B cell (primary cell): Measurements from ENCODE around the gene TMEM120A. TPM values are rescaled to one million over a fixed set of nuclear protein-coding genes. Genes with fewer than 3 reads are reported as not detected.
"Not testable (repeated sequence)": the region's sequence is repeated elsewhere in the genome, so short reads cannot be mapped to it uniquely, and the experiment has no call there.

Experiments used
- ATAC-seq: fragments of 200-7000 bp; cut with Tn5 transposase; one replicate; pipeline ENCODE4 v1.10.0; 2021; ENCODE audit warnings: low read depth, mild to moderate bottlenecking, moderate number of reproducible peaks, moderate library complexity
- CTCF ChIA-PET: fragments of 350-600 bp; sonication (Branson Sonifier 250); formaldehyde crosslinking; loops from one replicate; lab custom pipeline; 2021; ENCODE audit warnings: antibody characterized with exemption, inconsistent platforms; lab: Charles Lee
- POLR2A ChIA-PET: fragments of 350-600 bp; sonication (Branson Sonifier 250); formaldehyde crosslinking; loops from one replicate; lab custom pipeline; 2021; ENCODE audit warnings: antibody characterized with exemption; lab: Charles Lee
- DNase-seq: peaks from one replicate; pipeline ENCODE4 v3.0.0; 2013
- H2AFZ ChIP-seq: 2 replicates; pipeline ENCODE4 v1.6.1; 2012; ENCODE audit warnings: mild to moderate bottlenecking, low read depth, low read length; ENCODE audit not compliant: insufficient read depth, poor library complexity, severe bottlenecking
- H3K27ac ChIP-seq, 2 donors: 1 replicate in 1 of 2; 2 replicates in 1 of 2; pipeline ENCODE4 v1.5.1; 2012 to 2013; ENCODE audit warnings: low read length in 2 of 2, mild to moderate bottlenecking in 2 of 2, moderate library complexity in 1 of 2
- H3K27me3 ChIP-seq, 4 experiments: fragments of 200-600 bp in 1 of 4; sonication (generic) in 1 of 4; replicated peaks in 1 of 4; 1 replicate in 2 of 4; 2 replicates in 2 of 4; pipeline versions ENCODE4 v1.6.1 to v1.7.0; 2013 to 2016; ENCODE audit warnings: low read length in 3 of 4, mild to moderate bottlenecking in 2 of 4, mixed read lengths in 1 of 4, moderate library complexity in 1 of 4; ENCODE audit not compliant: insufficient read depth in 4 of 4, control insufficient read depth in 3 of 4; ENCODE audit errors: control extremely low read depth in 1 of 4
- H3K36me3 ChIP-seq, 2 experiments: replicated peaks in 1 of 2; 1 replicate in 1 of 2; 2 replicates in 1 of 2; pipeline versions ENCODE4 v1.6.1 to v1.7.1; 2013; ENCODE audit warnings: low read length in 1 of 2; ENCODE audit not compliant: insufficient read depth in 2 of 2, control insufficient read depth in 1 of 2; ENCODE audit errors: control extremely low read depth in 1 of 2, extremely low read depth in 1 of 2
- H3K4me1 ChIP-seq, 2 donors: fragments of 200-600 bp in 1 of 2; sonication (generic) in 1 of 2; 1 replicate in 1 of 2; 2 replicates in 1 of 2; pipeline versions ENCODE4 v1.5.1 to v1.6.1; 2013 to 2017; ENCODE audit warnings: low read length in 2 of 2; ENCODE audit not compliant: control insufficient read depth in 2 of 2, insufficient read depth in 2 of 2
- H3K4me2 ChIP-seq: replicated peaks from 2 replicates; pipeline ENCODE3; 2012; ENCODE audit warnings: mild to moderate bottlenecking, low read depth, low read length; ENCODE audit not compliant: poor library complexity, severe bottlenecking
- H3K4me3 ChIP-seq, 5 experiments: fragments of 200-600 bp in 1 of 5; sonication (generic) in 1 of 5; 1 replicate in 3 of 5; 2 replicates in 2 of 5; pipeline versions ENCODE4 v1.5.1 to v1.7.0; 2011 to 2016; ENCODE audit warnings: low read length in 4 of 5, mild to moderate bottlenecking in 4 of 5, low read depth in 2 of 5, control low read depth in 1 of 5, moderate library complexity in 1 of 5; ENCODE audit not compliant: insufficient read depth in 1 of 5; ENCODE audit errors: control extremely low read depth in 1 of 5, extremely low read depth in 1 of 5
- H3K79me2 ChIP-seq: fragments of 200-600 bp; sonication (generic); one replicate; pipeline ENCODE4 v1.6.0; 2016; ENCODE audit warnings: low read length; ENCODE audit not compliant: control insufficient read depth, insufficient read depth
- H3K9ac ChIP-seq: fragments of 200-600 bp; sonication (generic); 2 replicates; pipeline ENCODE4 v1.6.1; 2017; ENCODE audit warnings: mild to moderate bottlenecking, low read length, moderate library complexity
- H3K9me3 ChIP-seq, 3 donors: one replicate each; pipeline versions ENCODE4 v1.6.1 to v1.7.1; 2013; ENCODE audit warnings: low read length in 2 of 3; ENCODE audit not compliant: control insufficient read depth in 2 of 3, insufficient read depth in 1 of 3; ENCODE audit errors: control extremely low read depth in 1 of 3
- H4K20me1 ChIP-seq: 2 replicates; pipeline ENCODE4 v1.6.0; 2012; ENCODE audit warnings: mild to moderate bottlenecking, low read length; ENCODE audit not compliant: insufficient read depth, control insufficient read depth, poor library complexity, severe bottlenecking
- H3K27ac Mint-ChIP-seq: one replicate; pipeline ENCODE4 v1.8.0; 2021; ENCODE audit warnings: mixed read lengths
- H3K27me3 Mint-ChIP-seq: one replicate; pipeline ENCODE4 v1.8.0; 2021; ENCODE audit warnings: mixed read lengths
- H3K4me1 Mint-ChIP-seq: one replicate; pipeline ENCODE4 v1.8.0; 2021; ENCODE audit warnings: mixed read lengths
- H3K4me3 Mint-ChIP-seq: one replicate; pipeline ENCODE4 v1.8.0; 2021; ENCODE audit warnings: mixed read lengths
- H3K9me3 Mint-ChIP-seq: one replicate; pipeline ENCODE4 v1.8.0; 2022; ENCODE audit warnings: mixed read lengths; ENCODE audit not compliant: insufficient read depth
- CTCF ChIP-seq: fragments of 200-600 bp; IDR thresholded peaks from one replicate; pipeline ENCODE4 v1.8.0; 2022; ENCODE audit warnings: antibody characterized with exemption, mild to moderate bottlenecking
- EZH2 ChIP-seq: IDR thresholded peaks from 2 replicates; pipeline ENCODE4 v1.6.1; 2012; ENCODE audit warnings: borderline replicate concordance, low read depth, mild to moderate bottlenecking, moderate library complexity, low read length; ENCODE audit not compliant: insufficient read depth, poor library complexity, severe bottlenecking
- WGBS: methylation state at CpG from one replicate; pipeline ENCODE4 v1.1.5; 2013; ENCODE audit warnings: missing lambda C conversion rate; ENCODE audit not compliant: insufficient coverage; 5-methylcytosine and 5-hydroxymethylcytosine counted together
- intact Hi-C: fragments of 100-400 bp; cut with micrococcal nuclease; formaldehyde crosslinking; loops from one replicate; pipeline ENCODE4 v1.10.0; 2022
- polyA plus RNA-seq: library from polyadenylated mRNA; depleted of rRNA; stranded (reverse); fragments of >200 nt; gene quantifications from 2 replicates; pipeline ENCODE4 v1.2.3, GENCODE V29; 2012
- total RNA-seq, 2 donors: library from RNA; stranded (reverse); fragments of 120-200 nt in 1 of 2; gene quantifications; 1 replicate in 1 of 2; 2 replicates in 1 of 2; pipeline versions ENCODE4 v1.2.3 to v1.2.4, GENCODE V29; 2013 to 2022

Gene TMEM120A
- total and polyA plus RNA-seq, 2 donors (not counting 1 experiment from before 2014, with no cell fraction given), result 39.0 to 49.3 TPM

DNA sequence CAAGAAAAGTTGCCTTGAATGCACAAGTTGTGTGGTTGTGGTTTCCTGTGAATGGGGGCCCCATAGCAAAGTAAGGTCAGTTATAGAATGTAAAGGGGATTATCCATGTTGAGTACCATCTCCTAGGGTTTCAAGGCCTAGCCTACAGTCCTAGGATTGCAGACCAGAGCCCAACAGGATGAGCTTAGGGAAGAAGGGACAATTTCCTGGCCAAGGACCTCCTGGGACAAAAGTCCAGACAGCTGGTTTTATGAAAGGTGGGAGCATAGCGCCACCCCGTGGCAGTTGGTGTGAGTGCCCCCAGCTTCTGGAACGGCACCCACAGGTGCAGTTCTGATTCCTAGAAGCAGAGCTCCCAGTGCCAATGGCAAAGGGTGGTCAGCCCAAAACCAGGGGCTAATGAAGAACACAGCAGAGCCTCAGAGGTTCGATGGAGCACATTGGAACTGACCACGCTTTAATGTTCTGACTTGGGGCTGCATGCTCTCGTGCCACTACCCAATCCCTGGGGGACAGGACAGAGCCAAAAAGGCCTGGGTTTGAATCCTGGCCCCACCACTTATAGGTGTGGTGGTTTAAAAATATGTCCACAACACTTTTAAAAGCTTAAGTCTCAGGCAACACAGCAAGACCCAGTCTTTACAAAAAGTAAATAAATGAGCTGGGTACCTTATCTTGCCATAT is 25.8 kb upstream of the TMEM120A start:
- no peaks in the 10 kb centered on the region for H3K9me3 Mint-ChIP-seq
- DNase-seq (peak; percentile 72), ATAC-seq (peak; percentile 54)
- no peak overlapping the region for H2AFZ ChIP-seq
- no peak overlapping the region for H3K4me3 ChIP-seq
- no peak overlapping the region for H3K4me3 Mint-ChIP-seq
- peaks cover 3 to 6% of the 10 kb centered on the region in 2 donors for H3K4me1 ChIP-seq
- POLR2A ChIA-PET, result no interaction called here
- H3K27ac Mint-ChIP-seq, result no peak overlapping the region
- TF ChIP-seq CTCF, result peak; percentile 76
- TF ChIP-seq EZH2, result no peak
- H3K36me3 ChIP-seq, result peaks cover 0 to 18% of the 10 kb centered on the region in 2 experiments
- 44% methylated on average over 5 of the region's 6 CpGs for WGBS
- CTCF ChIA-PET, result interaction anchor here (0.6 to 5.3 kb wide), 22 partner anchors 9 to 258 kb away, joined by 3 to 83 read pairs (median 4); partner anchors contain the start of genes MDH2, POR and STYXL1
- H3K9ac ChIP-seq, result no peak overlapping the region
- no peaks in the 10 kb centered on the region for H3K27me3 Mint-ChIP-seq
- no peaks in the 10 kb centered on the region for H4K20me1 ChIP-seq
- intact Hi-C loops, result no loop called here
- no peaks in the 10 kb centered on the region for H3K9me3 ChIP-seq
- H3K4me2 ChIP-seq, result no peak overlapping the region
- no peak overlapping the region for H3K27ac ChIP-seq
- H3K27me3 ChIP-seq, result no peaks in the 10 kb centered on the region
- no peaks in the 10 kb centered on the region for H3K79me2 ChIP-seq
- H3K4me1 Mint-ChIP-seq, result peaks cover 12% of the 10 kb centered on the region

DNA sequence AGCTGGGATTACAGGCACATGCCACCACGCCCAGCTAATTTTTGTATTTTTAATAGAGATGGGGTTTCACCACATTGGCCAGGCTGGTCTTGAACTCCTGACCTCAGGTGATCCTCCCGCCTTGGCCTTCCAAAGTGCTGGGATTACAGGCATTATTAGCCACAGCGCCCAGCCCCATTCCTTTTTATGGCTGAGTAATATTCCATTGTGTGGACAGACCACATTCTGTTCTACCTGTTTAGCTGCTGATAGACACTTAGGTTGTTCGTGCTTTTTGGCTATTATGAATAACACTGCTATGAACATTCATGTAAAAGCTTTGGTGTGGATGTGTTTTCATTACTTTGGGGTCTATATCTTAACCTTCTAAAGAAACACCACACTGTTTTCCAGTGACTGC is 24.1 kb upstream of the TMEM120A start:
- intact Hi-C loops, DNase-seq, H3K4me3 ChIP-seq, H3K27ac Mint-ChIP-seq, H3K4me1 ChIP-seq, ATAC-seq, H3K4me2 ChIP-seq, H3K79me2 ChIP-seq, H3K27me3 ChIP-seq, H2AFZ ChIP-seq, H3K9ac ChIP-seq, POLR2A ChIA-PET, H3K27ac ChIP-seq, H4K20me1 ChIP-seq, H3K4me3 Mint-ChIP-seq, H3K9me3 Mint-ChIP-seq, H3K27me3 Mint-ChIP-seq, H3K9me3 ChIP-seq: not testable (repeated sequence)
- H3K36me3 ChIP-seq, result peaks cover 0 to 18% of the 10 kb centered on the region in 2 experiments
- CTCF ChIA-PET, result interaction anchor here (0.6 to 2.5 kb wide), 3 partner anchors 15 to 1027 kb away, joined by 3 to 10 read pairs (median 3); no protein-coding TSS in a partner anchor
- H3K4me1 Mint-ChIP-seq, result peaks cover 12% of the 10 kb centered on the region
- 100% methylated on average over 2 of the region's 4 CpGs for WGBS
